ENCODE data around the gene CCDC24.

Gene CCDC24

GRCh38 chr1:43999455-43999854, 8.1 kb downstream of the CCDC24 start:
- DNase-seq (ENCODE audit: low read depth): no peak

DNA sequence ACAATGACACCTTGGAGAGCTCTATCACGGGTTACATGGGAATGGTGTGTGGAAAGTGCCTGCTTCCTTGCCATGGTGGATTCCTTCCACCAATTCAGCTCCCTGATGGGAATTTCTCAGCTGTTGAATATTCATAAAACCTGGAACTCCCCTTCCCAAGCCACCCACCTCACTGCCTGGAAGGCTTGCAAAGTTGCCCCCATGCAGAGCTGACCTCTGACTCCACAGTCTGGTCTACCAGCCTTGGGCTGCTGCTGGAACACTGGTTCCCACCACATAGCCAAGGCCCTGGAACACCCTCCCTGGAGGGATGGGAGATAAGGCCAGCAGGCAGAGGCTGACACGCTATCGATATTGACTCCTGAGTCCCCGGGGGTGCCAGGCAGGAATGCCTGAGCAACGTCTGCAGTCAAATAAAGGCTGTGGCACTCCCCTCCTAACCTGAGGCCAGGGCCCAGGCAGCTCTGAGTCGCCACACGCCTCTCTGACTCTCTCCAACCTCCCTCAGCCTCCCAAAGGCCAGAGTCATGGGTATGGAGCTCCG, 8.8 kb downstream of the CCDC24 start:
- no peak for DNase-seq (ENCODE audit: low read depth)

DNA sequence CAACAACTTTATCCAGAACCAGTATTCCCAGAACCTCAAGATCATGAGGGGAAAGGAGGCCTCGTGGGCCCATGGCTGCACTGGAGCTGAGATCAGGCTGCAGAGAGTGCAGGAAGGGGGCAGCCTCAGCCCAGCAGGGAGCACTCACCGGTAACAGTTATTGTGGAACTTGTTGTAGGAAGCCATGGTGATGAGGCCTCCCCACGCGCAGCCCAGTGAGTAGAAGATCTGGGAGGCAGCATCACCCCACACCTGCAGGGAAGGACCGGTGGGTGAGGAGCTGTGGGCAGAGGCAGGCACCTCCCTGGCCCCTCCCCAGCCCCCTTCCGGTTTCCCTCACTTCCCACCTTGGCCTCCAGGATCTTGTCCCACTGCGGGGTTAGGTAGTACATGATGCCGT, 10.8 kb downstream of the CCDC24 start:
- DNase-seq (ENCODE audit: low read depth): no peak

- no peak for DNase-seq (ENCODE audit: low read depth)
These were observed 11.3 kb downstream of the CCDC24 start for GRCh38 chr1:44002606-44003157.

DNA sequence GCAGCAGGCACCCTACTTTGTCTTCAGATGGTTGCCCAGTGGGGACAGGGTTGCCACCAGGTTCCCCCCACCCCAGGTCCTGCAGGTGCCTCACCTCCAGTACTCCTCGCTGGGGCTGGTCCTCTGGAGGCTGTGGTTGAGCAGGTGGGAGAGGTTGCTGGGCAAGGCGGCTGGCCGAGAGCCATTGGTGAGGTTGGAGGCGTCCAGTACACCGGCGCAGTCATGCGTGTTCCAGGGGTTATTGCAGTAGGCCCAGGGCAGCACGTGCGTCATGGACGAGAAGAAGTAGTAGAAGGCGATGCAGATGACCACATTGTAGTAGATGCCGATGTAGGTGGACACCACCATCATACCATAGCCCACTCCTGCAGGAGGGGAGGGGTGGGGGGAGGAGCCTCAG, 16.9 kb downstream of the CCDC24 start:
- DNase-seq (ENCODE audit: low read depth): no peak

- no peak for DNase-seq (ENCODE audit: low read depth)
These were observed 19.6 kb downstream of the CCDC24 start for GRCh38 chr1:44010935-44011471.

DNA sequence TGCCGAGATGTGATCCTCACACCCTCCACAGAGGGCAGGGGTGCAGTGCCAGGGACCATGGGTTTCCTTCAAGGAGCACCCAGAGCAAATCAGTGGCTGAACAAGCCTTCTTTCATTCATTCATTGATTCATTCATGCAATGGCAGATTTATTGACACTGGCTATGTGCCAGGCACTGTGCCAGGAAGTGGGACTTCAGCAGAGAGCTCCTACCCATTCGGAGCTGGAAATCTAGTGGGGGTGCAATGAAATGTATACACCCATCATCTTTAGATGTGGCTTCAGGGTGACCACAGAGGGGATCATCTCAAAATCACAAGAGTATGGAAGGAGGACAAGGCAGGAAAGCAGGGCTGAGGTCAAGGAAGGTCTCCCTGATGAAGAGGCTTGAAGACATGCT, 21.0 kb downstream of the CCDC24 start:
- no peak for DNase-seq (ENCODE audit: low read depth)

DNA sequence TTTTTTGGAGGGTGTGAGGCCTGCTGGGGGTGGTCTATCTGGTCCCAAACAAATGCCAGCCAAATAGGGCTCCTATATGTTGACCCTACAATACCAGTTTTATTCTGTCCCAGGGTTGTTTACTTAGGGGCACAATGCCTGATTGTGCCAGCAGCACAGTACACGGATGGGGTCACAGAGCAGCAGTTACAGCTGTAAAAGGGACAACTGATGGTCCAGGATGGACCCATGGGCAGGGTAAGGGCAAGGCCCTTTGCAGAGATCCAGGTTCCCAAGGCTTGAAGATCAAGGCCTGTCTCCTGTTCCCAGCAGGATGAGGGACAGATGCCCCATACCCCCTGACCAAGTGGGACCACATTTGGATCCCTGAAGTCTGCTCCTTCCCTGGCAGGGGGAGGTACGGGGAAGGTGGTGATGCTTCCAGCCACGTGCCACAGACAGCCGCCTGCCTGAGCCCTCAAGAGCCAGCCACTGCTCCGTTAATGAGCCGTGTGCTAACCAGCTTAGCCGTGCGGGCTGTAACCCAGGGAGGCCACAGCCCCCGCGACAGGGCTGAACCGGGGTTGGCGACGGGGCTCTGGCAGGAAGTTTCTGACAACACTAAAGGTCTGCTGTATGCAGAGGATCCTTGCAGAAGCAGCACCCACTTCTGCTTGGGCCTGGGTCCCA, 21.7 kb downstream of the CCDC24 start:
- no peak for DNase-seq (ENCODE audit: low read depth)

- DNase-seq (ENCODE audit: low read depth): no peak
These were observed 22.6 kb downstream of the CCDC24 start for GRCh38 chr1:44013949-44014348.

DNA sequence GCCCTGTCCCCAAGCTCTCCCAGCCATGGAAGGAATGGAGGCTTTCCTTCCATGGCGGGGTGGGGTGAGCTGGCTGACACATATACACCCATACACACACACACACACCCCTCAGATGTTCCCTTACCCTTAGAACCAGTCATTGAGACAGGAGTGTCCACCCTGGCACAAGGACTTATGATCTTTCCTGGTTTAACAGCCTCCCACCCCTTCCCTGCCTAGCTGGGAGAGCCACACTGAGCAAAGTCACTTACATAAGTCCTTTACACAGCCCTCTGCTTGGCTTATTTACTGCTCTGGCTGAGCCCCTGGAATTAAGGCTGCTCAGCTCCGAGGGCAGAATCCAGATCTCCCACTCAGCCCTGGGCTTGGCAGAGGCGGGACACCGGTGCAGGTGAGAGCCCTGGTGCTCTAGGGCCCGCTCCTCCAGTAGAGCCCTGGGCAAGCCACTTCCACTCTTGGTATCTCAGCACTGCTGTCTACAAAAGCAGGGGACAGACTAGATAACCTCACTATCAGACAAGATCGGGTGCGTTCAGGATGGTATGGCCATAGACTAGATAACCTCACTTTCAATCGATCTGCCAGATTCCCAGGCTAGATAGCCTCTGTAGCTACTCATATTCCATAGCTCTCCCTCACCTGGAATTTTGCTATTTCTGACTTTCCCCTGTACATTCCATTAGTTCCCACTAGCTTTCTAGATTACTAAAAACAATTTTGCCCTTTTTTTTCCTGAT, 23.1 kb downstream of the CCDC24 start:
- no peak for DNase-seq (ENCODE audit: low read depth)

DNA sequence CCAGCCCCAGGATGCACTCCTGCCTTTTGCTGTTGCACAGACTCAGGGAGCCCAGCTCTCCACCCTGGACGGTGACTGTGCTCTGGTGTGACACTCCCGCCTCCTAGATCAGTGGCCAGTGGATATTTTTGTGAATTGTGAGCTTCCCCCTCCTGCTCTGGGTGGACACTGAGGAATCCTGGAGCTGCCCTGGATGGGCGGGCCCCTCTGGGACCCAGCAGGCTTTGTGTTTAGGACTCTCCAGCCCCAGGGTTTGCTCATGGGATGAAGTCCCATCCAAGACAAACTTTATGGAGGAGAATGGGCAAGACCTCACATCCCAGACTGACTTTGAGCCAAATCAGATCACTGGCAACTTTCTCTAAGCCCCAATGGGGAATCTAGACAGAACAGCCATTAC, 23.8 kb downstream of the CCDC24 start:
- DNase-seq (ENCODE audit: low read depth): no peak

GRCh38 chr1:44016041-44016889, 24.9 kb downstream of the CCDC24 start:
- DNase-seq (ENCODE audit: low read depth): no peak

DNA sequence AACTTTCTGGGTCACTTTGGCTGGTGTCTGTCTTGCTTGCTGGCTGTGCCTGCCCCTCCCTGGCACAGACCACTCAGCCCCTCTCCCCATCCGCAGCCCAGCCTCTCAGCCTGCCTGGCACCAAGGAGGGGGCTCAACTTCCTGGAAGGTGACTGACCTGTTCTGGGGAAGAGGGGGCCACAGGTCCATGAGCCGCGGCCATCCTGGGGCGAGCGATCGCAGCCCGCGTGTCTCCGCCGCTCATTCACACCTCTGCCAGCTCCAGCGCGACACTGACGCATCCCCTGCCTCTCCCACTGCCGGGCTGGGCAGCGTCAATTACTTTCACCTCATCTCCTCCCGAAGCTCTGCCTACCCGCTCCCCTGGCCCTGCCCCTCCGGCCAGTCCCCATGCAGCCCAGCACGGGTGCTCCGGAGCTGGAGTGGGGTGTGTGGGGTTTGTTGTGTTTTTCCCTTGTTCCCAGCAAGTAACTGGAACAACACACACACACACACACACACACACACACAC, 25.5 kb downstream of the CCDC24 start:
- DNase-seq (ENCODE audit: low read depth): no peak

DNA sequence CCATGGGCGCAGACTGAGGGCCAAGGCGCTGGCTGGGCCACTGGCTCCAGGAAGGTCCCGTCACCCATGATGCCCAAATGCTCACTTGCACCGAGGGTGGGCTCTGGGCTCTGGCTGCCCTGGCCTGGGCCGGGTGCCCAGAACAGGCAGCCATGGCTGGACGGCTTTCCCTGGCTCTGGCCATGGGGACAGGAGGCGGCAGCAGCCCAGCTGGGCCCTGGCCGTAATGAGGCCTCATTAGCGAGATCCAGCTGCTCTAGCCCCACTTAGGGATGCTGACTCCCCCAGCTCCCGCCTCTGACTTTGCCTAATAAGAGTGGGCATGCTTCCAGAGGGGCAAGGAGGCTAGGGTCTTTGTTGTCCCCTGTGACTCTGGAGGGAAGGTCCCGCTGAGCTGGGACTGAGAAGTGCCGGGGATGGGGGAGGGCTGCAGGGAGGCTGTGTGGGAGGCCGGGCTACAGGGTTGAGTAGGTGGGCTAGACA, 28.1 kb downstream of the CCDC24 start:
- no peak for DNase-seq (ENCODE audit: low read depth)

- no peak for DNase-seq (ENCODE audit: low read depth)
These were observed 29.1 kb downstream of the CCDC24 start for GRCh38 chr1:44020464-44020863.

- no peak for DNase-seq (ENCODE audit: low read depth)
These were observed 29.8 kb downstream of the CCDC24 start for GRCh38 chr1:44021156-44021555.

- no peak for DNase-seq (ENCODE audit: low read depth)
These were observed 30.4 kb downstream of the CCDC24 start for GRCh38 chr1:44021581-44022321.

DNA sequence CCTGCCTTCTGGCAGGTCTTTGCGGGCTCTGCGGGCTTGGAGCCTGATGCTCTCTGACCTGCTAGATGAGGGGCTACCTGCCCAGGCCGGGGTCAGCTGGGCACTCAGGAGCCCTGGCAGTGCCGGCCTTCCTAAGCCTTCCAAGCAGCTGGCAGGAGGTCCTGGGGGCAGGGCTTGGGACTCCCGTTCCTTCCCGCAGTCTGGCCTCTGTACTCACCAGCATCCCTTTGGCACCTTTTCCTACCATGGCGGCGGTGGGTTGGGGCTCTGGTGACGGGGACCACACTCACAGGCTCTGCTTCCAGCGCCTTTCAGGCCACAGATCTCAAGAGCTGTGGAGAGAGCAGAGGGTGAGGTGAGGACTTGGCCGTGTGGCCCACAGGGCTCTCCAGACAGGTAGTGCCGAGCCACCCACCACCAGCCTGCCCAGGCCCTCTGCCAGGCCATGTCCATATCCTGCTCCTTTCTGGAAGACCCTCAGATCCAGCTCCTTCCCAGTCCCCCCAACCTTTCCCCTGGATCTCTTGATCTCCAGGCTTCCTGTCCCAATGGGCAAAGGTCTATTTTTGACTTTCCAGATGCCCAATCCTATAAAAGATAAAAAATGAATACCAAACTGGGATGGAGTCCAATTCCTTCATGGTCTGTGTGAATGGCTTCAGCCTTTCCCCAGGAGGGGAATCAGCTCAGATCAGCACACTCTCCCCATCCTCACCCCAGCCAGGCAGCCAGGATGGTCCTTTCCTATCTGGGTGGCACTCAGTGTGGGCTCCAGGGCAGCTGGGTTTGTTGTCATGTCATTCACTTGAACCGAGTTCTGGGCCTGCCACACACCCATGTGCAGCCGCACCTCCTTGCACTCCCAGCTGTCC, 32.9 kb downstream of the CCDC24 start:
- DNase-seq (ENCODE audit: low read depth): no peak

GRCh38 chr1:44024903-44025525, 33.6 kb downstream of the CCDC24 start:
- no peak for DNase-seq (ENCODE audit: low read depth)
